ENCODE results near the gene HDGF.

HDGF gene

GRCh38 chr1:156693848-156694689 lies 57.4 kb downstream of the HDGF start:
- DNase-seq = no peak

GRCh38 chr1:156692925-156693847 lies 58.3 kb downstream of the HDGF start:
- peak; percentile 57 for DNase-seq

- DNase-seq = no peak
Observed at GRCh38 chr1:156692441-156692924, 59.0 kb downstream of the HDGF start.
